Panc1 (cell line): ENCODE data around the gene SMIM36. TPM values are rescaled to one million over a fixed set of nuclear protein-coding genes. Genes with fewer than 3 reads are reported as not detected.

ENCODE experiments used
- ATAC-seq: fragments of 200-7000 bp; cut with Tn5 transposase; 2 replicates; pipeline ENCODE4 v1.9.1; 2020; ENCODE audit warnings: mild to moderate bottlenecking, moderate library complexity
- BruUV-seq: library from RNA; stranded (reverse); fragments of 400-500 nt; replicated peaks from 2 replicates; lab custom pipeline; 2021; lab: Mats Ljungman, UMichigan
- CTCF ChIA-PET: fragments of 300-600 bp; sonication (Branson Sonifier 250); formaldehyde crosslinking; loops from one replicate; lab custom pipeline; 2022; ENCODE audit warnings: antibody characterized with exemption; lab: Charles Lee
- POLR2A ChIA-PET: fragments of 300-600 bp; sonication (Branson Sonifier 250); formaldehyde crosslinking; loops from one replicate; lab custom pipeline; 2022; ENCODE audit warnings: antibody characterized with exemption; lab: Charles Lee
- DNase-seq: peaks from one replicate; pipeline ENCODE4 v3.0.0-alpha.2; 2010; ENCODE audit warnings: low read depth, low spot score
- H3K27ac ChIP-seq: 2 replicates; pipeline ENCODE4 v1.5.1; 2011; ENCODE audit warnings: mild to moderate bottlenecking, low read length, inconsistent platforms
- H3K27me3 ChIP-seq: fragments of 200-500 bp; sonication (Bioruptor generic); 2 replicates; pipeline ENCODE4 v1.6.0; 2014; ENCODE audit warnings: low read length, inconsistent platforms; ENCODE audit not compliant: control insufficient read depth, insufficient read depth
- H3K36me3 ChIP-seq: fragments of 200-500 bp; sonication (Bioruptor generic); 2 replicates; pipeline ENCODE4 v1.5.1; 2014; ENCODE audit warnings: inconsistent platforms, mild to moderate bottlenecking, low read length, moderate library complexity; ENCODE audit not compliant: control insufficient read depth, insufficient read depth
- H3K4me1 ChIP-seq: 2 replicates; pipeline ENCODE4 v1.5.1; 2011; ENCODE audit warnings: inconsistent platforms, mild to moderate bottlenecking, low read length, moderate library complexity; ENCODE audit not compliant: control insufficient read depth, insufficient read depth
- H3K4me3 ChIP-seq, 2 experiments: 2 replicates each; pipeline ENCODE4 v1.5.1; 2011 to 2012; ENCODE audit warnings: low read depth in 2 of 2, low read length in 2 of 2, mild to moderate bottlenecking in 2 of 2, inconsistent platforms in 1 of 2, moderate library complexity in 1 of 2
- H3K9me3 ChIP-seq: fragments of 200-500 bp; sonication (Bioruptor generic); 2 replicates; pipeline ENCODE4 v1.5.1; 2014; ENCODE audit warnings: low read depth, mild to moderate bottlenecking, inconsistent platforms, low read length, moderate library complexity; ENCODE audit not compliant: control insufficient read depth, insufficient read depth
- POLR2AphosphoS5 ChIP-seq: IDR thresholded peaks from 2 replicates; pipeline ENCODE4 v1.6.1; 2012; ENCODE audit warnings: mild to moderate bottlenecking, low read depth, low read length, moderate library complexity
- SIN3A ChIP-seq: IDR thresholded peaks from 2 replicates; pipeline ENCODE4 v1.6.1; 2012; ENCODE audit warnings: low read depth, mild to moderate bottlenecking, low read length, moderate library complexity, borderline replicate concordance; ENCODE audit not compliant: insufficient read depth
- TCF7L2 ChIP-seq: IDR thresholded peaks from 2 replicates; pipeline ENCODE4 v1.6.1; 2011; ENCODE audit warnings: mild to moderate bottlenecking, low read depth, low read length, inconsistent platforms
- in situ Hi-C: cut with HindIII; loops from 2 replicates; pipeline ENCODE4 v1.10.0; 2016; ENCODE audit warnings: low sequenced_read_pairs, low pct_unique_long_range_greater_than_20kb
- intact Hi-C: fragments of 100-400 bp; cut with micrococcal nuclease; formaldehyde crosslinking; loops from one replicate; pipeline ENCODE4 v1.10.0; 2022; ENCODE audit not compliant: unreplicated experiment
- total RNA-seq: library from RNA; stranded (reverse); gene quantifications from one replicate; pipeline ENCODE4 v1.2.1, GENCODE V29; 2021; ENCODE audit not compliant: unreplicated experiment
- TF ChIP-seq, protein P1 (sequence below): fragments of 450-650 bp; IDR thresholded peaks from 2 replicates; pipeline ENCODE4 v1.5.1; 2017; ENCODE audit warnings: mild to moderate bottlenecking
- TF ChIP-seq, protein P2 (sequence below), 2 experiments: IDR thresholded peaks; 2 replicates each; pipeline ENCODE4 v1.6.1; 2011 to 2012; ENCODE audit warnings: low read depth in 2 of 2, control low read depth in 1 of 2, low read length in 1 of 2, mild to moderate bottlenecking in 1 of 2, moderate library complexity in 1 of 2; ENCODE audit not compliant: insufficient read depth in 1 of 2

SMIM36 gene
- total RNA-seq, 1 experiment from 2014 or later: not detected

GRCh38 chr17:55442953-55443683 lies 68.1 kb downstream of the SMIM36 start:
- no peaks in the 10 kb centered on the region for H3K27me3 ChIP-seq
- in situ Hi-C loops (no loop called here), intact Hi-C loops (no loop called here)
- no peak overlapping the region for H3K27ac ChIP-seq
- ATAC-seq: no peak
- no peak overlapping the region for H3K4me3 ChIP-seq
- CTCF ChIA-PET: no interaction called here
- POLR2A ChIA-PET: no interaction called here
- no peak for DNase-seq
- no TSS peak for BruUV-seq
- no peaks in the 10 kb centered on the region for H3K9me3 ChIP-seq
- TF ChIP-seq TCF7L2: no peak
- no peaks in the 10 kb centered on the region for H3K36me3 ChIP-seq
- H3K4me1 ChIP-seq: no peaks in the 10 kb centered on the region

- no TSS peak for BruUV-seq
- no peak overlapping the region for H3K4me3 ChIP-seq
- CTCF ChIA-PET: no interaction called here
- H3K27ac ChIP-seq: no peak overlapping the region
- no peaks in the 10 kb centered on the region for H3K36me3 ChIP-seq
- H3K27me3 ChIP-seq: no peaks in the 10 kb centered on the region; the same call in 1 of the 2 replicates
- no peak for ATAC-seq
- POLR2A ChIA-PET: interaction anchor here (0.7 kb wide), 1 partner anchor 54 kb away, joined by 4 read pairs; no protein-coding TSS in a partner anchor
- intact Hi-C loops: no loop called here
- TF ChIP-seq POLR2AphosphoS5 (no peak), SIN3A (no peak), TCF7L2 (no peak)
- TF ChIP-seq, protein P1, sequence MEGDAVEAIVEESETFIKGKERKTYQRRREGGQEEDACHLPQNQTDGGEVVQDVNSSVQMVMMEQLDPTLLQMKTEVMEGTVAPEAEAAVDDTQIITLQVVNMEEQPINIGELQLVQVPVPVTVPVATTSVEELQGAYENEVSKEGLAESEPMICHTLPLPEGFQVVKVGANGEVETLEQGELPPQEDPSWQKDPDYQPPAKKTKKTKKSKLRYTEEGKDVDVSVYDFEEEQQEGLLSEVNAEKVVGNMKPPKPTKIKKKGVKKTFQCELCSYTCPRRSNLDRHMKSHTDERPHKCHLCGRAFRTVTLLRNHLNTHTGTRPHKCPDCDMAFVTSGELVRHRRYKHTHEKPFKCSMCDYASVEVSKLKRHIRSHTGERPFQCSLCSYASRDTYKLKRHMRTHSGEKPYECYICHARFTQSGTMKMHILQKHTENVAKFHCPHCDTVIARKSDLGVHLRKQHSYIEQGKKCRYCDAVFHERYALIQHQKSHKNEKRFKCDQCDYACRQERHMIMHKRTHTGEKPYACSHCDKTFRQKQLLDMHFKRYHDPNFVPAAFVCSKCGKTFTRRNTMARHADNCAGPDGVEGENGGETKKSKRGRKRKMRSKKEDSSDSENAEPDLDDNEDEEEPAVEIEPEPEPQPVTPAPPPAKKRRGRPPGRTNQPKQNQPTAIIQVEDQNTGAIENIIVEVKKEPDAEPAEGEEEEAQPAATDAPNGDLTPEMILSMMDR: no peak
- TF ChIP-seq, protein P2, sequence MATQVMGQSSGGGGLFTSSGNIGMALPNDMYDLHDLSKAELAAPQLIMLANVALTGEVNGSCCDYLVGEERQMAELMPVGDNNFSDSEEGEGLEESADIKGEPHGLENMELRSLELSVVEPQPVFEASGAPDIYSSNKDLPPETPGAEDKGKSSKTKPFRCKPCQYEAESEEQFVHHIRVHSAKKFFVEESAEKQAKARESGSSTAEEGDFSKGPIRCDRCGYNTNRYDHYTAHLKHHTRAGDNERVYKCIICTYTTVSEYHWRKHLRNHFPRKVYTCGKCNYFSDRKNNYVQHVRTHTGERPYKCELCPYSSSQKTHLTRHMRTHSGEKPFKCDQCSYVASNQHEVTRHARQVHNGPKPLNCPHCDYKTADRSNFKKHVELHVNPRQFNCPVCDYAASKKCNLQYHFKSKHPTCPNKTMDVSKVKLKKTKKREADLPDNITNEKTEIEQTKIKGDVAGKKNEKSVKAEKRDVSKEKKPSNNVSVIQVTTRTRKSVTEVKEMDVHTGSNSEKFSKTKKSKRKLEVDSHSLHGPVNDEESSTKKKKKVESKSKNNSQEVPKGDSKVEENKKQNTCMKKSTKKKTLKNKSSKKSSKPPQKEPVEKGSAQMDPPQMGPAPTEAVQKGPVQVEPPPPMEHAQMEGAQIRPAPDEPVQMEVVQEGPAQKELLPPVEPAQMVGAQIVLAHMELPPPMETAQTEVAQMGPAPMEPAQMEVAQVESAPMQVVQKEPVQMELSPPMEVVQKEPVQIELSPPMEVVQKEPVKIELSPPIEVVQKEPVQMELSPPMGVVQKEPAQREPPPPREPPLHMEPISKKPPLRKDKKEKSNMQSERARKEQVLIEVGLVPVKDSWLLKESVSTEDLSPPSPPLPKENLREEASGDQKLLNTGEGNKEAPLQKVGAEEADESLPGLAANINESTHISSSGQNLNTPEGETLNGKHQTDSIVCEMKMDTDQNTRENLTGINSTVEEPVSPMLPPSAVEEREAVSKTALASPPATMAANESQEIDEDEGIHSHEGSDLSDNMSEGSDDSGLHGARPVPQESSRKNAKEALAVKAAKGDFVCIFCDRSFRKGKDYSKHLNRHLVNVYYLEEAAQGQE (IDR thresholded peaks at IDR 0.05; ENCODE audit: insufficient read depth in 1 of 2, low read depth in 2 of 2, low read length in 1 of 2): no peak
- no peaks in the 10 kb centered on the region for H3K9me3 ChIP-seq
- in situ Hi-C loops: no loop called here
- no peak for DNase-seq
- no peaks in the 10 kb centered on the region for H3K4me1 ChIP-seq
Measured at GRCh38 chr17:55442462-55442861, 68.8 kb downstream of the SMIM36 start.

GRCh38 chr17:55441544-55441943 lies 69.7 kb downstream of the SMIM36 start:
- POLR2A ChIA-PET: no interaction called here
- H3K4me3 ChIP-seq: no peak overlapping the region
- TF ChIP-seq, protein P1: no peak
- TF ChIP-seq POLR2AphosphoS5 (no peak), SIN3A (no peak), TCF7L2 (no peak)
- TF ChIP-seq, protein P2 (IDR thresholded peaks at IDR 0.05; ENCODE audit: insufficient read depth in 1 of 2, low read depth in 2 of 2, low read length in 1 of 2): no peak
- in situ Hi-C loops (no loop called here), intact Hi-C loops (no loop called here)
- no peak overlapping the region for H3K27ac ChIP-seq
- no peaks in the 10 kb centered on the region; the same call in 1 of the 2 replicates for H3K27me3 ChIP-seq
- H3K4me1 ChIP-seq: no peaks in the 10 kb centered on the region
- DNase-seq (no peak), ATAC-seq (0 out of 2 replicates have a peak, but pooled peaks have one; percentile 21)
- no TSS peak for BruUV-seq
- H3K9me3 ChIP-seq: no peaks in the 10 kb centered on the region
- CTCF ChIA-PET: no interaction called here
- H3K36me3 ChIP-seq: no peaks in the 10 kb centered on the region
